Loucy (cell line): Measurements from ENCODE around the gene ADD1.

ENCODE experiments used
- EZH2phosphoT487 ChIP-seq: fragments of 200-600 bp; IDR thresholded peaks from 2 replicates; pipeline ENCODE4 v1.6.1; 2018; ENCODE audit warnings: antibody characterized with exemption, mild to moderate bottlenecking, moderate library complexity, borderline replicate concordance
- TF ChIP-seq, protein P1 (sequence below): fragments of 200-600 bp; sonication (generic); conservative IDR thresholded peaks from 2 replicates; pipeline ENCODE4 v1.5.1; 2014; ENCODE audit warnings: mild to moderate bottlenecking, antibody characterized with exemption, low read length

DNA sequence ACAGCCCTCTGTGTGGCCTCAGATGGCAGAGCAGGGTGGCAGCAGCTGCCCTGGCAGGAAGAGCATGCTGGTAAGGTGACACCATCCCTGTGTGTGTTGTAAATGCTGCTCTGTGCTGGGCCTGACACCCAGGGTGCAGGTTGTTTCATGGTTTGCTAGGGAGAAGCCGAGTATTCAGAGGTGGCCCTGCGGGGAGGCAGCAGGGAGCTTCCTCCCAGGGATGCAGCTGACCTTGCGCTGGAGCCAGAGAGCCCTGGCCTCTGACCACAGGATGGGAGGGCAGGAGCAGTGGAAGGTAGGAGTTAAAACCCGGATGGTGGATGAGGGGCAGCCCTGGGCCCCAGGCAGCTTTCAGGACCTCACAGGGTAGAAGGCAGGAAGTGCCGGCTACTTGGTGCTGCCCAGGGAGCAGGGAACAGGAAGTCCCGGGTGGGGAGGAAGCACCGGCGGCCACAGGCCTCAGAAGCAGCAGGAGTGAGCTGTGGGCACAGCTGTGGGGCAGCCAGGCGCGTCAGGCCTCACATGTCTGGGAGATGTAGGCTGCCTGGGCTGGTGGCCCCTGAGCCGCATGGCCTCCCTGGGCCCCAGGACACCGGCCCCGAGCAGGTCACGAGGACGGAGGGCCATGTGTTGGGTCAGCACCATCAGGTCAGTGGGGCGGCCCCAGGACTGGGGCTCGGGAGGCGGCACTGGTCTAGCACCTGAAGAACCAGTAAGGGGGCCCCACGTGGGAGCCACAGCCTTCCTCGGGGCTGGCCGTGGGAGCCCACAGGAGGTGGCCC is 31.6 kb upstream of the ADD1 start:
- TF ChIP-seq, protein P1, sequence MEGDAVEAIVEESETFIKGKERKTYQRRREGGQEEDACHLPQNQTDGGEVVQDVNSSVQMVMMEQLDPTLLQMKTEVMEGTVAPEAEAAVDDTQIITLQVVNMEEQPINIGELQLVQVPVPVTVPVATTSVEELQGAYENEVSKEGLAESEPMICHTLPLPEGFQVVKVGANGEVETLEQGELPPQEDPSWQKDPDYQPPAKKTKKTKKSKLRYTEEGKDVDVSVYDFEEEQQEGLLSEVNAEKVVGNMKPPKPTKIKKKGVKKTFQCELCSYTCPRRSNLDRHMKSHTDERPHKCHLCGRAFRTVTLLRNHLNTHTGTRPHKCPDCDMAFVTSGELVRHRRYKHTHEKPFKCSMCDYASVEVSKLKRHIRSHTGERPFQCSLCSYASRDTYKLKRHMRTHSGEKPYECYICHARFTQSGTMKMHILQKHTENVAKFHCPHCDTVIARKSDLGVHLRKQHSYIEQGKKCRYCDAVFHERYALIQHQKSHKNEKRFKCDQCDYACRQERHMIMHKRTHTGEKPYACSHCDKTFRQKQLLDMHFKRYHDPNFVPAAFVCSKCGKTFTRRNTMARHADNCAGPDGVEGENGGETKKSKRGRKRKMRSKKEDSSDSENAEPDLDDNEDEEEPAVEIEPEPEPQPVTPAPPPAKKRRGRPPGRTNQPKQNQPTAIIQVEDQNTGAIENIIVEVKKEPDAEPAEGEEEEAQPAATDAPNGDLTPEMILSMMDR = no peak
- TF ChIP-seq EZH2phosphoT487 = no peak
